Mammary epithelial cell (primary cell): ENCODE results near the gene VPS4A.

Source experiments
- CTCF ChIP-seq, 2 donors: IDR thresholded peaks in 1 of 2; conservative IDR thresholded peaks in 1 of 2; 2 replicates each; pipeline ENCODE4 v1.5.1; 2011 to 2012; ENCODE audit warnings: inconsistent platforms in 2 of 2, low read length in 2 of 2, mild to moderate bottlenecking in 2 of 2, control low read depth in 1 of 2, low read depth in 1 of 2; ENCODE audit not compliant: insufficient read depth in 1 of 2; ENCODE audit errors: extremely low read depth in 1 of 2
- EZH2 ChIP-seq: IDR thresholded peaks from 2 replicates; pipeline ENCODE4 v1.6.1; 2012; ENCODE audit warnings: low read length, inconsistent platforms, borderline replicate concordance

GRCh38 chr16:69313469-69313868, 2.3 kb downstream of the VPS4A start:
- no peak for TF ChIP-seq CTCF (conservative IDR thresholded peaks at IDR 0.05 in 1 of 2, IDR thresholded peaks at IDR 0.05 in 1 of 2; ENCODE audit: extremely low read depth in 1 of 2, insufficient read depth in 1 of 2, low read depth in 1 of 2, low read length in 2 of 2)
- TF ChIP-seq EZH2, result no peak
